SK-N-DZ (cell line): ENCODE results near the gene SLC39A8.

Experiments used
- DNase-seq: peaks from one replicate; pipeline ENCODE4 v3.0.0-alpha.2; 2015; ENCODE audit warnings: low spot score
- small RNA-seq, 2 experiments: library from RNA; depleted of rRNA; stranded (forward); fragments of <200 nt; gene quantifications; one replicate each; pipeline ENCODE3, GENCODE V24; 2014

The SLC39A8 gene

DNA sequence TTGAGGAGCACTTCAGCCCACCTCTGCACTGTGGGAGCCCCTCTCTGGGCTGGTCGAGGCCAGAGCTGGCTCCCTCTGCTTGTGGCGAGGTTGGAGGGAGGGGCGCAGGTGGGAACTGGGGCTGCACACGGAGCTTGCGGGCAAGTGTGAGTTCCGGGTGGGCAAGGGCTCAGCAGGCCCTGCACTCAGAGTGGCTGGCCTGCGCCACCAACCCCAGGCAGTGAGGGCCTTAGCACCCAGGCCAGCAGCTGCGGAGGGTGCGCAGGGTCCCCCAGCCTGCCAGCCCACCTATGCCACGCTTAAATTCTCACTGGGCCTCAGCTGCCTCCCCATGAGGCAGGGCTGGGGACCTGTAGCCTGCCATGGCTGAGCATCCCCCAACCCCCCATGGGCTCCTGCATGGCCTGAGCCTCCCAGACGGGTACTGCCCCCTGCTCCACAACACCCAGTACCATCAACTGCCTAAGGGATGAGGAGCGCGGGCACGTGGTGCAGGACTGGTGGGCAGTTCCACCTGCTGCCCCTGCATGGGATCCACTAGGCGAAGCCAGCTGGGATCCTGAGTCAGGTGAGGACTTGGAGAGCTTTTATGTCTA, 110.9 kb downstream of the SLC39A8 start:
- DNase-seq: no peak

DNA sequence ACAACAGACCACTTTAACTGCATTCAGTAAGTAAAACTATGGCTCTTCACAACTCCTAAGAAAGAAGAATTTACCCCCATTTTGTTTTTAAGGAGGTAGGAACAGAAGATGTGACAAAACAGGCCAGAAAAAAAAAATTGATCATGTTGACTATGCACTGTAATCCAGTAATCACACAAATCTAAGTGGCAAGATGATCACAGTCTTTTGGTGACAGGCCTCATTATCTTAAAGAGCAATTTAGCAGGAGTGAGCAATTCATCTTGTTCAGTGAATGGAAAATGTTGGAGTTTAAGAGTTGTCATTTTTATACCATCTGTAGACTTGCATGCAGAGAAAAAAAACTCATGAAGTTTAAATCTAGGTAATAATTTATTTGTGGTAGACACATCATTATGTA, 115.1 kb downstream of the SLC39A8 start:
- no peak for DNase-seq

DNA sequence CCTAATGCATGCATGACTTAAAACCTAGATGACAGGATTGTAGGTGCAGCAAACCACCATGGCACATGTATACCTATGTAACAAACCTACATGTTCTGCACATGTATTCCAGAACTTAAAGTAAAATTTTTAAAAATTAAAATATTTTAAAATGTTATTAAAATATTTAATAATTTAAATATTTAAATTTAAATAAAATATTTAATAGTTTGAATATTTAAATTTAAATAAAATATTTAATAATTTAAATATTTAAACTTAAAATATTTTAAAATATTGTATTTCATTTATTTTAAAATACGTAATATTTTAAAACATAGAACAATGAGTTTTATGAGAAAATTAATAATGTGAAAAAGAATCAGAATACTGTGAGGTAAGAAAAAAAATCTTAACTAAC, 117.9 kb downstream of the SLC39A8 start:
- no peak for DNase-seq

DNA sequence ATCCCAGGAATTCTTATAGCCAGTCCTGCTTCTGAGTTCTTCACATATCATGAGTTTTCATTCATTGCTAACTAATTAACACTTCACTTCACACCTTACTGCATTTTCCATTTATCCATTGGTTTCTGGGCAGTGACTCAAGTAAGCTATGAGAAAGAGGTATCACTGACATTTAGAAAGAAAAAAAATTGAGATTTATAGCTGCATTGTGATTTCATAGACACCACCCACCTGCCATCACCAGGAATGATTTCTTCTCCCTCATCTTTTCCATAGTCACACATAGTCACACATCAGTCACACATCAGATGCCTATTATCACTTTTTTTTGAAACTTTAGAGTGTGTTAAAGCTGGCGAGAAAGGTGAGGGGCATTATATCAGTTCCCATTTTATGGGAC, 121.8 kb downstream of the SLC39A8 start:
- DNase-seq: no peak

DNA sequence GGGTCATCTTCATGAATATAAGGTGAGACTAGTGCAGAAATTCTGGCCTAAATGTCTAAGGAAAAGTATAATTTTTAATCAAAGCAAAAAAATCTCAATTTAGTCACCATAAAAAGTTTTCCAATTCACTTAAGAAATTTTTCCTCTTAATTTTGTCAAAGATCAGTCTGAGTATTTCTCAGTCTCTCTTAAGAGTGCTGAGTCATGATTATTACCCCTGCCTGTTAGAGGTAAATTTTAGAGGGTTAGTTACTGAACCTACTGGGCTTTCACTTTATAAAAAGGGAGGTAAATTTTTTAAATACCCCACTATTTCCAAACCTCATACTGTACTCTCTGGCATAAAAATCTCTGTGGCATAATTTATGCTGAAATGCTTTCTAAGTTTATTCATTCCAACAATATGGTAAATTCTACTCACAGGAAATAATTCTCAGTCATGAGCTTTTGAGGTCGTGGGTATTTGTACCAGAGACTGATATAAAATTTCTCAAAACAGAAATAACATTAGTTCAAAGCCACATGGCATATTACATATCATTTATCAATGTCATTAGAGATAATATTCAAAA, 122.4 kb downstream of the SLC39A8 start:
- DNase-seq: no peak

DNA sequence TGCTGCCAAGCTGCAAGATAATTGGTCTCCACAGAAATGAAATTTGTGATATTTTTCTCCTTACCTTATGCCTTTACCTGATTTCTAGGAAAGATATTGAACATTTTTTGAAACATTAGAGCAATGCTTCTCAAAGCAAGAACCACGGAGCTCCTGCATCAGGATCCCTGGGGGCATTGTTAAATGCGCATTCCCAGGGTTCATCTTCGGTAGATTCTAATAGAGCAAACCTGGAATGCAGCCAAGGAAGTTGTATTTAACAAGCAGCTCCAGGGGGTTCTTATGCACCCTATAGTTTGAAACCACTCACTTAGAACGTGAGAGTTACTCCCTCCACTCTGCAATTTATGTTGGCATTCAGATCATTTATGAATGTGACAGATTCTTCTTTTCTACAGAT, 126.2 kb downstream of the SLC39A8 start:
- DNase-seq: no peak

DNA sequence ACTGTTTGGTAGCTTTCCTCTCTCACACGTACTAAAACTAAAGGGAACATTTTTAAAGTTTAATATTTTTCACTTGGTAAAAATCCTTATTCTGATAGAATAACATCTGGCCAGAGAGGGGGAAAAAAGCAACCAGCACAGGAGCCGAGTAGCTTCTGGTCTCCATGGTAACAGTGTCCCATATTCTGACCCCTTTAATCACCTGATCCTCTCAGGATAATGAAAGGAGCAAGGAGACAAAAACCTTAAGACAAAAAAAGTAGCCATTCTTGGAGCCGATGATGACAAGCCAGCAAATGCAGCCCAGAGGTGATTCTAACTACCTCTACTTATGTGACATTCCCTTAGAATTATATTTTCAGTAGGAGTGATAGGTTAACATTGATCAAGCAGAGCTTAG, 126.6 kb downstream of the SLC39A8 start:
- no peak for DNase-seq

DNA sequence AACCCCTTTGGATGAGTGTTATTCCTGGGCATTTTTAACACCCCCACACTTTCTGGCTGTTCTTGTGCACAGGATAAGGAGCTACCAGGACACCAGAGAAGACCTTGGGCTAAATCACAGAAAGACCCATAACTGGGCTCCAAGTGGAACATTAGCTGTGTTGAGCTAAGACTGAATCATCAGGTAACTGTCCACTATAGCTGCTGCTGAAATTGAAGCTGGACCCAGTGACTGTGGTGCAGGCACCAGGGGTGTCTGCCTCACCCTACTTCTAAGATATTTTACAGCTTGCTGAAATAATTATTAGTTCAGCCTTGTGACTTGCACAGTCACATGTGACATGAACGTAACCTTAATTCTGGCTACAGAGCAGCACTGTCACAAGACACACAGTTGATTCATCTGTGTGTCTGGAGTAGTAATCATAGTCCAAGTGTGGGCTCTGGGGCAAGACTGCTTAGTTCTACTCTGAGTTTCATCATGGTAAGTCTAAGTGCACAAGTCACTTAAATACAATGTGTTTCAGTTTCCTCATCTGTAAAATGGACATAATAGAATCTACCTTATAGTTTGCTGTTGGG, 127.4 kb downstream of the SLC39A8 start:
- no peak for DNase-seq

DNA sequence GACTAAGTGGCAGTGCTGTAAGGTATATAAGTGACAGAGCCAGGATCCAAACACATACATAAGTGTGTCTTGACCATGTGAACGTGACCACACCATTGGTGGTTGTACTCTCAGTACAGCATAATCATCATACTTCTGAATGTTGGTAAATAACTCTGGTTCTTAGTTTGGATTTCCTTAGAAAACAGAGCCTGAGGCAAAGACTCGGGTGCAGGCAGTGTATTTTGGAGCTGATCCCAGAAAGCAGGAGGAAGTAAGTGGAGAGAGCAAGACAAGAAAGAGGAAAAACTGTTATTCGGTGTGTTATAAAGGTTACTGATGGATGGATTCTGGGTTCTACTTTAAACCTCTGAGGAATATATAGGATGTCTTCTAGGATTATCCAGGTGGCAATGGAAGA, 127.9 kb downstream of the SLC39A8 start:
- DNase-seq: no peak

DNA sequence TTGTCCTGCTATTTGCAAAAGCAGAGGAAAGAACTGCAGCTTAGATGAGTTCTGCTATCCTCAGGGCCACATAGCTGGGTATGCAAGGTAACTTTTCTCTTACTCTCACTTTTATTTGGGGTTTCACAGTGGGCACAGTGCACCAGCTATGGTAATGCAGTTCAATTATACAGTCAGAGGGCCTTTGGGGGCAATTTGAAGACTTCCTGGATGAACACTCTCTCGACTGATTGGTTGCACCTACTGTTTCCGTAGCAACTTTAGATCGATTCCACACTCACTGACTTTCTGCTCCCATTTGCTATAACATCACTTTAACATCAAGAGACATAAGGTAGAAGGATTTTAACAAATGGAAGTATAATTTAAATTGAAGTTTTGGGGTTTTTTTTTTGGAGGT, 128.6 kb downstream of the SLC39A8 start:
- DNase-seq: no peak

DNA sequence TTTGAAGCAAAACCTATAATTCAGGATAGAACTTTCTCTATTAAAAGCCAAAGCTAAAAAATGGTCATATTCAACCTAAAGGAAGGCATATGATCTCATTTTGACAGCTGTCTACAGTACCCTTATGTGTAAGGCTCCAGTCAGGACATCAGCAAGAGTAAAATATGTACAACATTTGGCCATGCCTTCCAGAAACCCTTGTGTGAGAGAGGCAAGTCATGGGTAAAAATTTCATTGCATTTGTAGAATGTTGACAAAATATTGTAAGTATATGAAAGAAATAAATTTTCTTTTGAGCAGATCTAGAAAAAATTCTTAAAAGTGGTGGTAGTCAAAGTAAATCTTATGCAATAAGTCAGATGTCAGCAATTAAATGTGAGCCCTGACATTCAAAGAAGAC, 132.3 kb downstream of the SLC39A8 start:
- DNase-seq: no peak

Small RNA genes within 50 kb of the gene (small RNA-seq; reads per million reads assigned to genes)
- gene RN7SL728P: 0 reads per million in 2 experiments
